ENCODE measurements around the gene VASN.

GRCh38 chr16:4358236-4358635 is 13.4 kb upstream of the VASN start:
- TF ChIP-seq CTCF (IDR thresholded peaks at IDR 0.05) = no peak
- no peak for TF ChIP-seq POLR2A (IDR thresholded peaks at IDR 0.05)
